Suprapubic skin (tissue), 4 donors: ENCODE measurements around the gene ATP1B4. TPM values are rescaled to one million over a fixed set of nuclear protein-coding genes. Genes with fewer than 3 reads are reported as not detected.

Experiments
- DNase-seq, 2 donors: peaks; one replicate each; pipeline ENCODE4 v3.0.0-alpha.2; 2019; ENCODE audit warnings: low spot score in 2 of 2
- H3K27ac ChIP-seq: fragments of 200-600 bp; sonication (generic); one replicate; pipeline ENCODE4 v1.5.1; 2019
- H3K27me3 ChIP-seq: fragments of 200-600 bp; sonication (generic); one replicate; pipeline ENCODE4 v1.5.1; 2019
- H3K36me3 ChIP-seq: fragments of 200-600 bp; sonication (generic); one replicate; pipeline ENCODE4 v1.5.1; 2019
- H3K4me1 ChIP-seq: fragments of 200-600 bp; sonication (generic); one replicate; pipeline ENCODE4 v1.5.1; 2019
- H3K4me3 ChIP-seq: fragments of 200-600 bp; sonication (generic); one replicate; pipeline ENCODE4 v1.5.1; 2019; ENCODE audit warnings: mild to moderate bottlenecking
- H3K9me3 ChIP-seq: fragments of 200-600 bp; sonication (generic); one replicate; pipeline ENCODE4 v1.5.1; 2019
- EP300 ChIP-seq: sonication (generic); formaldehyde crosslinking; IDR thresholded peaks from one replicate; pipeline ENCODE4 v1.6.1; 2017; ENCODE audit warnings: antibody characterized with exemption
- POLR2A ChIP-seq, 2 donors: fragments of 450-650 bp; IDR thresholded peaks; one replicate each; pipeline ENCODE4 v1.6.1; 2017; ENCODE audit warnings: antibody characterized with exemption in 2 of 2, mild to moderate bottlenecking in 2 of 2, moderate library complexity in 2 of 2
- POLR2AphosphoS5 ChIP-seq, 3 donors: sonication (generic); formaldehyde crosslinking; IDR thresholded peaks; one replicate each; pipeline ENCODE4 v1.6.1; 2017; ENCODE audit warnings: antibody characterized with exemption in 3 of 3
- WGBS: methylation state at CpG from one replicate; pipeline ENCODE4 v1.1.5; 2018; 5-methylcytosine and 5-hydroxymethylcytosine counted together
- total RNA-seq, 4 donors: library from RNA; depleted of rRNA; stranded (reverse); fragments of >200 nt; gene quantifications; one replicate each; pipeline ENCODE4 v1.1.0, GENCODE V29; 2016
- TF ChIP-seq, protein P1 (sequence below), 2 donors: fragments of 200-600 bp in 1 of 2; fragments of 450-650 bp in 1 of 2; sonication (generic) in 1 of 2; IDR thresholded peaks; one replicate each; pipeline ENCODE4 v1.5.1; 2016 to 2019; ENCODE audit warnings: antibody characterized with exemption in 2 of 2, mild to moderate bottlenecking in 1 of 2, moderate library complexity in 1 of 2

Gene ATP1B4
- total RNA-seq, 4 donors from 2014 or later, result not detected

DNA sequence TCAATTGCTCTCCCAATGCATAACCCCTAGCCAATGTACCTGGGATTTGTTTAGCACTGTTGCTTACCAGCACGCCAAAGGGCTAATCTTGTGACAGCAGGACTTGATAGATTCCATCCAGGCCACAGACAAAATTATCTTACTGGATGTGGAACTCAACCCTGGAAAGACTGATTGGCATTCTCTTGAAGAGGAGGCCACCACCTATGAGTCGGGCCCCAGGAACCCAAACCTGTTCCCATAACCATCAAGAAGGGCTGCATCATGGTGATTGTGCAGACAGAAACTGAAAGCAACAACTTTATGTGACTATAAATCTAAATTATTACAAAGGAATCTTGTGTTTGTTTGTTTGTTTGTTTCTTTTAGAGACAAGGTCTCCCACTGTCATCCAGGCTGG, 30.8 kb upstream of the ATP1B4 start:
- Histone ChIP-seq H3K9me3 (no peaks in the 10 kb centered on the region), H3K36me3 (no peaks in the 10 kb centered on the region), H3K27me3 (no peaks in the 10 kb centered on the region), H3K4me3 (no peak overlapping the region), H3K4me1 (no peaks in the 10 kb centered on the region), H3K27ac (no peak overlapping the region)
- DNase-seq, result no peak
- 74% methylated on average over 2 of the region's 2 CpGs for WGBS
- no peak for TF ChIP-seq POLR2AphosphoS5 (IDR thresholded peaks at IDR 0.05)
- no peak for TF ChIP-seq EP300
- no peak for TF ChIP-seq POLR2A (IDR thresholded peaks at IDR 0.05)
- TF ChIP-seq, protein P1, sequence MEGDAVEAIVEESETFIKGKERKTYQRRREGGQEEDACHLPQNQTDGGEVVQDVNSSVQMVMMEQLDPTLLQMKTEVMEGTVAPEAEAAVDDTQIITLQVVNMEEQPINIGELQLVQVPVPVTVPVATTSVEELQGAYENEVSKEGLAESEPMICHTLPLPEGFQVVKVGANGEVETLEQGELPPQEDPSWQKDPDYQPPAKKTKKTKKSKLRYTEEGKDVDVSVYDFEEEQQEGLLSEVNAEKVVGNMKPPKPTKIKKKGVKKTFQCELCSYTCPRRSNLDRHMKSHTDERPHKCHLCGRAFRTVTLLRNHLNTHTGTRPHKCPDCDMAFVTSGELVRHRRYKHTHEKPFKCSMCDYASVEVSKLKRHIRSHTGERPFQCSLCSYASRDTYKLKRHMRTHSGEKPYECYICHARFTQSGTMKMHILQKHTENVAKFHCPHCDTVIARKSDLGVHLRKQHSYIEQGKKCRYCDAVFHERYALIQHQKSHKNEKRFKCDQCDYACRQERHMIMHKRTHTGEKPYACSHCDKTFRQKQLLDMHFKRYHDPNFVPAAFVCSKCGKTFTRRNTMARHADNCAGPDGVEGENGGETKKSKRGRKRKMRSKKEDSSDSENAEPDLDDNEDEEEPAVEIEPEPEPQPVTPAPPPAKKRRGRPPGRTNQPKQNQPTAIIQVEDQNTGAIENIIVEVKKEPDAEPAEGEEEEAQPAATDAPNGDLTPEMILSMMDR (IDR thresholded peaks at IDR 0.05), result no peak

DNA sequence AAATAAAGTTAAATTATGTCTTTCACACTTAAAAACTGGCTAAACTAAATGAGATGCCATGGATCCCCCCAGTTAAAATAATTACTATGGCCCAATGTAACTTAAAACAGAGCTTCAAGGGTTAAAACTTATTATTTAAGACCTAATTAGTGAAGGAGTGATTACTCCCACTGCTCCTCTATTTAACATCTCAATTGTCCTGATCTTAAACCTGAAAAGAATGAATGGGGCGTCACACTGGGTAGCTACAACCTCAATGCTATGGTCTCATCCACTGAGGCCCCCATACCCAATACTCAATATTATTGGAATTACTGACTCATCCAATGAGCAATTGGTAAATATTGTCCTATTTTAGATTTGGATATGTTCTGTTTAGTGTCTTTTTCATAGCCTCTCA, 29.5 kb upstream of the ATP1B4 start:
- no peaks in the 10 kb centered on the region for H3K9me3 ChIP-seq
- H3K4me1 ChIP-seq, result no peaks in the 10 kb centered on the region
- H3K27me3 ChIP-seq, result no peaks in the 10 kb centered on the region
- no peak overlapping the region for H3K4me3 ChIP-seq
- TF ChIP-seq POLR2A (IDR thresholded peaks at IDR 0.05) (no peak), POLR2AphosphoS5 (IDR thresholded peaks at IDR 0.05) (no peak), EP300 (no peak)
- TF ChIP-seq, protein P1 (IDR thresholded peaks at IDR 0.05), result no peak
- no peak for DNase-seq
- H3K36me3 ChIP-seq, result no peaks in the 10 kb centered on the region
- H3K27ac ChIP-seq, result no peak overlapping the region
- 58% methylated on average over 1 of the region's 1 CpG for WGBS

DNA sequence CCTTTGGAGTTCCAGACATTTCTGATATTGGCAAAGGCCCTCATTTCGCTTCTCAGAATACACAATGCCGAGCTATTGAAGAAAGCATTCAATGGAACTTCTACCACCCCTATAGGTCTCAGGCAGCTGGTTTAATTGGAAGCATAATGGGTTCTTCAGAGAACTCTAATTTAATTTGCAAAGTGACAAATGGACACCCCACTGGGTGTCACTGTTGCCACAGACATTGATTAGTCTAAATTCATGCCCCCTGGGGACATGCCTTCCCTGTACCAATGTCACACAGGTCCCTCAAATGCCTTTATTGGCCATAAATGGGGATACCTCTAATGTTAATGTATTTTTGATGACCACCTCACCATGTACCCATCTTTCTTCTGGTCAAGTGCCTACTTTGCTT, 27.7 kb upstream of the ATP1B4 start:
- 12% methylated on average over 2 of the region's 2 CpGs for WGBS
- no peak for TF ChIP-seq POLR2AphosphoS5 (IDR thresholded peaks at IDR 0.05)
- no peak for TF ChIP-seq POLR2A (IDR thresholded peaks at IDR 0.05)
- TF ChIP-seq EP300, result no peak
- TF ChIP-seq, protein P1 (IDR thresholded peaks at IDR 0.05), result no peak
- no peaks in the 10 kb centered on the region for H3K27me3 ChIP-seq
- H3K9me3 ChIP-seq, result no peaks in the 10 kb centered on the region
- H3K27ac ChIP-seq, result no peak overlapping the region
- no peak overlapping the region for H3K4me3 ChIP-seq
- no peak for DNase-seq
- no peaks in the 10 kb centered on the region for H3K36me3 ChIP-seq
- no peaks in the 10 kb centered on the region for H3K4me1 ChIP-seq

DNA sequence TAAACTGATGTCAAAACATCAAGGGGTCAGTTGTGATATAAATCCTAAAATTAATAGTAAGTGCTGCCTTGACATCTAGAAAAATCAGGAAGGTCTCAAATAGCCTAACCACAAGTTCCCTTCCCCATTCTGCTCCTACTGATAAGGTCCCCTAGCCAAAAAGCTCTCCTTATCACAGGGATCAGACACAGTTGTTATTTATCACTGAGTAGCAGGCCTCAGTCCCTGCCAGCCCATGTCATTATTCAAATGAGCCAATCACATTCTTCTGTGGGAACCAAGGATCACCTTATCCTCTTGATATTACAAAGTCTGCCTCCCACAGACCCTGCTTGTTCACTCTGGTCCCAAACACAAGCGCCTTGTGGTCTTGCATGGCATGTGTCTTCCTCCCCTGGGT, 27.3 kb upstream of the ATP1B4 start:
- Histone ChIP-seq H3K36me3 (no peaks in the 10 kb centered on the region), H3K27me3 (no peaks in the 10 kb centered on the region), H3K9me3 (no peaks in the 10 kb centered on the region), H3K4me1 (no peaks in the 10 kb centered on the region), H3K4me3 (no peak overlapping the region), H3K27ac (no peak overlapping the region)
- TF ChIP-seq, protein P1 (IDR thresholded peaks at IDR 0.05), result no peak
- TF ChIP-seq POLR2AphosphoS5 (IDR thresholded peaks at IDR 0.05) (no peak), POLR2A (IDR thresholded peaks at IDR 0.05) (no peak), EP300 (no peak)
- no peak for DNase-seq
- WGBS, result 61% methylated on average over 1 of the region's 1 CpG

DNA sequence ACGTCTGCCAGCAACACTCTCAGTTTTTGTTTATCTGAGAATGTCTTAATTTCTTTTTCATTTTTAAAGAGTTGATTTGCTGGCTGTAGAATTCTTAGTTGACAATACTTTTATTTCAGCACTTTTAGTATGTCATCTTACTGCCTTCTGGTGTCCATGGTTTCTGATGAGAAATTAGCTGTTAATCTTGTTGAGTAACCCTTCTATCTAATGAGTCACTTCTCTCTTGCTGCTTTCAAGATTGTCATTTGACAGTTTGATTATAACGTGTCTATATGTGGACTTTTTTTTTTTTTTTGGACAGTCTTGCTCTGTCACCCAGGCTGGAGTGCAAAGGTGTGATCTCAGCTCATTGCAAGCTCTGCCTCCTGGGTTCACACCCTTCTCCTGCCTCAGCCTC, 26.6 kb upstream of the ATP1B4 start:
- Histone ChIP-seq H3K9me3 (no peaks in the 10 kb centered on the region), H3K4me3 (no peak overlapping the region), H3K27ac (no peak overlapping the region), H3K4me1 (no peaks in the 10 kb centered on the region), H3K27me3 (no peaks in the 10 kb centered on the region), H3K36me3 (no peaks in the 10 kb centered on the region)
- 67% methylated on average over 2 of the region's 2 CpGs for WGBS
- no peak for DNase-seq
- TF ChIP-seq POLR2AphosphoS5 (IDR thresholded peaks at IDR 0.05) (no peak), EP300 (no peak), POLR2A (IDR thresholded peaks at IDR 0.05) (no peak)
- TF ChIP-seq, protein P1 (IDR thresholded peaks at IDR 0.05), result no peak
